Pancreas (tissue), 10 donors: Measurements from ENCODE around the gene CAPZA1. TPM values are rescaled to one million over a fixed set of nuclear protein-coding genes. Genes with fewer than 3 reads are reported as not detected.

Experiments
- ATAC-seq, 4 donors: fragments of 200-7000 bp; cut with Tn5 transposase; one replicate each; pipeline versions ENCODE4 v1.8.0 to v1.9.1; 2020; ENCODE audit warnings: mild to moderate bottlenecking in 4 of 4, moderate library complexity in 4 of 4
- DNase-seq, 6 donors: peaks; one replicate each; pipeline ENCODE4 v3.0.0-alpha.2; 2020
- FAIRE-seq: peaks from 2 replicates; lab custom pipeline; 2012; peaks lifted over from hg19 to GRCh38; lab: Jason Lieb, UNC
- H3K27ac ChIP-seq, 4 donors: fragments of 200-600 bp; sonication (generic); 1 replicate in 3 of 4; 2 replicates in 1 of 4; pipeline versions ENCODE4 v1.5.0 to v1.8.0; 2020
- H3K27me3 ChIP-seq, 4 donors: fragments of 200-600 bp; one replicate each; pipeline ENCODE4 v1.8.0; 2021
- H3K36me3 ChIP-seq, 3 donors: fragments of 200-600 bp; sonication (generic) in 1 of 3; one replicate each; pipeline versions ENCODE4 v1.5.0 to v1.8.0; 2020 to 2021
- H3K4me1 ChIP-seq, 3 donors: fragments of 200-600 bp; one replicate each; pipeline ENCODE4 v1.8.0; 2021
- H3K4me3 ChIP-seq, 4 donors: fragments of 200-600 bp; sonication (generic) in 2 of 4; one replicate each; pipeline versions ENCODE4 v1.5.0 to v1.8.0; 2020 to 2021
- H3K9me3 ChIP-seq, 4 donors: fragments of 200-600 bp; one replicate each; pipeline ENCODE4 v1.8.0; 2021
- WGBS, 2 donors: extraction: QIAGEN DNeasy Blood & Tissue Kit; methylation state at CpG; one replicate each; pipeline ENCODE4 v1.1.7; 2013; 5-methylcytosine and 5-hydroxymethylcytosine counted together
- intact Hi-C, 3 donors: fragments of 100-400 bp; cut with DNase I; formaldehyde crosslinking; loops; one replicate each; pipeline versions ENCODE4 v1.11.1 to v1.14.2; 2022
- polyA plus RNA-seq, 2 donors: library from polyadenylated mRNA; stranded (reverse); fragments of 200-250 nt; gene quantifications; one replicate each; pipeline ENCODE4 v1.2.3, GENCODE V29; 2013
- total RNA-seq, 6 donors: library from RNA; stranded (reverse); fragmentation: NEBNext Ultra II Directional in 4 of 6; extraction: Animal tissue kit (Norgen Biotek cat#: 25700) in 4 of 6; gene quantifications; one replicate each; pipeline versions ENCODE4 v1.2.1 to v1.2.4, GENCODE V29; 2021 to 2023
- TF ChIP-seq, protein P1 (sequence below), 4 donors: fragments of 200-600 bp; sonication (generic) in 3 of 4; IDR thresholded peaks; one replicate each; pipeline versions ENCODE4 v1.5.0 to v1.8.0; 2021; ENCODE audit warnings: antibody characterized with exemption in 4 of 4
- donor health status: healthy with polysubstance abuse.
- donor health status: DM: no; HTN: no; CAD: no; lungs with moderate emphysema.
- donor health status: DM: no; HTN: no; CAD: no.
- donor health status: control.
- donor health status: control.
- donor health status: Bipolar disorder and iron deficiency.
- donor health status: DM: yes; HTN: yes; CAD: no.
- donor health status: DM: no; HTN: no; CAD: no.
- donor health status: DM: no; HTN: no; CAD: no.
- donor health status: DM: yes; HTN: yes; CAD: no.

CAPZA1 gene
- total and polyA plus RNA-seq, 8 donors = 27.2 to 60.5 (median 31.6) TPM

DNA sequence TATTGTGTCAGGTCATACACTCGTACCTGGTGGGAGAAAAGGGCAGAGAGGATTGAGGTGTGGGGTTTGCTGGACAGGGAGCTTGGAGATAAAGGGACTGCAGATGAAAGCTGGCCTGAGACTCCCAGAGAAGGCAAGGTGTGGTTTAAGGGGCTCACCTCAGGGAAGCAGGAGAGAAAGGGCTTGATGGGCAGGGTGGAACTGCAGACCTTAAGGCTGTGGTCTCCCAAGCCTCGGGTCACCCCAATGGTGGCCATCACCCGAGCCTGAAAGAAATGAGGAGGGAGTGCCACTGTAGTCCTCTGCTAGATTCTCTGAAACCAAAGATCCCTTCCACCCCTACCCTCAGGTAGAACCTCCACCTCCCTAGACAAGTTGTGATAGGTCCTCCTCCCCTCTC is 91.0 kb downstream of the CAPZA1 start:
- Histone ChIP-seq H3K36me3 (no peaks in the 10 kb centered on the region), H3K27ac (no peak overlapping the region), H3K4me1 (peaks cover 0 to 19% (median 5%) of the 10 kb centered on the region in 3 donors), H3K4me3 (no peak overlapping the region), H3K27me3 (no peaks in the 10 kb centered on the region), H3K9me3 (no peaks in the 10 kb centered on the region)
- intact Hi-C loops = loop anchor here in 1 of 3 donors (10.0 kb wide), 1 partner anchor 334 kb away; no protein-coding TSS in a partner anchor
- DNase-seq = no peak
- no peak for FAIRE-seq
- ATAC-seq = no peak
- TF ChIP-seq, protein P1, sequence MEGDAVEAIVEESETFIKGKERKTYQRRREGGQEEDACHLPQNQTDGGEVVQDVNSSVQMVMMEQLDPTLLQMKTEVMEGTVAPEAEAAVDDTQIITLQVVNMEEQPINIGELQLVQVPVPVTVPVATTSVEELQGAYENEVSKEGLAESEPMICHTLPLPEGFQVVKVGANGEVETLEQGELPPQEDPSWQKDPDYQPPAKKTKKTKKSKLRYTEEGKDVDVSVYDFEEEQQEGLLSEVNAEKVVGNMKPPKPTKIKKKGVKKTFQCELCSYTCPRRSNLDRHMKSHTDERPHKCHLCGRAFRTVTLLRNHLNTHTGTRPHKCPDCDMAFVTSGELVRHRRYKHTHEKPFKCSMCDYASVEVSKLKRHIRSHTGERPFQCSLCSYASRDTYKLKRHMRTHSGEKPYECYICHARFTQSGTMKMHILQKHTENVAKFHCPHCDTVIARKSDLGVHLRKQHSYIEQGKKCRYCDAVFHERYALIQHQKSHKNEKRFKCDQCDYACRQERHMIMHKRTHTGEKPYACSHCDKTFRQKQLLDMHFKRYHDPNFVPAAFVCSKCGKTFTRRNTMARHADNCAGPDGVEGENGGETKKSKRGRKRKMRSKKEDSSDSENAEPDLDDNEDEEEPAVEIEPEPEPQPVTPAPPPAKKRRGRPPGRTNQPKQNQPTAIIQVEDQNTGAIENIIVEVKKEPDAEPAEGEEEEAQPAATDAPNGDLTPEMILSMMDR (IDR thresholded peaks at IDR 0.05) = no peak
- WGBS, 2 donors = 83 to 89% methylated on average over 3 of the region's 3 CpGs

DNA sequence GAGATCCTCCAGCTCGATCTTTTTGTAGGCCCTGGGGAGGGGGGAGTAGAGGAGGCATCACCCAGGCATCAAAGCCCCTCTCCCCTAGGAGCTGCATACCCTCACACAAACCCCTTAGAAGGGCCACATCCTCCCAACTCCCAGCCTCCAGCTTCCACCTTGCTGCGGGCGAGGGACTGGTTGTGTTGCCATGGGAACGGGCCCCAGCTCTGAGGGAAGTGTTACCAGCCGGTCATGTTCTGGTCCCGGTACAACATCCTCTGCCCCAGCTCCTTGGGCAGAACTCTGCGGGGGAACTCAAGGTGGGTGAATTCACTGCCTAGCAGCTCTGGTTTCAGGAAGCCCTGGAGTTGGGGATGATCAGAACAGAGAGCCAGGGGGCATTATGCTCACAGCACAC is 91.4 kb downstream of the CAPZA1 start:
- H3K4me1 ChIP-seq = peaks cover 0 to 14% (median 5%) of the 10 kb centered on the region in 3 donors
- TF ChIP-seq, protein P1 (IDR thresholded peaks at IDR 0.05) = no peak
- DNase-seq = no peak
- intact Hi-C loops = loop anchor here in 1 of 3 donors (10.0 kb wide), 1 partner anchor 334 kb away; no protein-coding TSS in a partner anchor
- H3K27me3 ChIP-seq = no peaks in the 10 kb centered on the region
- FAIRE-seq = no peak
- ATAC-seq = no peak
- H3K4me3 ChIP-seq = no peak overlapping the region
- whole genome bisulfite sequencing, 2 donors = 81 to 82% methylated on average over 7 of the region's 7 CpGs
- no peaks in the 10 kb centered on the region for H3K36me3 ChIP-seq
- no peaks in the 10 kb centered on the region for H3K9me3 ChIP-seq
- H3K27ac ChIP-seq = no peak overlapping the region

DNA sequence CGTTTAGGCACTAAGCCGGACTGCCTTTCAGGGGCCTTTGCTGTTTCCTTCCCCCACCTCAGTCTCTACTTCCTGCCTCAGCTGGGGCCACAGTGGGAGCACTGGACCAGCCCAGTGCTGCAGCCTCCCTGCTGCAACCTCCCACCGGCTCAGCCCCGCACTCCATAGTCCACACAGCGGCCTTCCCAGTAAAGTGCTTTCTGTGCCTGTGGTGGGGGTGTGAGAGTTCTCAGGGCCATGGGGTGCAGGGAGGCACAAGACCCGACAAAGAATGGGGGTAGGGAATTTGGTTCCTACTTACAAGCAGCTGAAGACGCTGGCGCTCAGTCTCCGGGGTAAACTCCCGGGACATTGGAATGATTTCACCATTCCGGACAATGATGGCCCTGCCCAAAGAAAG is 92.0 kb downstream of the CAPZA1 start:
- intact Hi-C loops = loop anchor here in 1 of 3 donors (10.0 kb wide), 1 partner anchor 333 kb away; no protein-coding TSS in a partner anchor
- Histone ChIP-seq H3K27ac (no peak overlapping the region), H3K36me3 (no peaks in the 10 kb centered on the region), H3K4me1 (peaks cover 0 to 14% (median 5%) of the 10 kb centered on the region in 3 donors), H3K9me3 (no peaks in the 10 kb centered on the region), H3K4me3 (no peak overlapping the region), H3K27me3 (no peaks in the 10 kb centered on the region)
- WGBS, 2 donors = 89 to 92% methylated on average over 11 of the region's 11 CpGs
- TF ChIP-seq, protein P1 (IDR thresholded peaks at IDR 0.05) = no peak
- no peak for ATAC-seq
- DNase-seq = peak in 1 of 6 donors; percentile 51
- no peak for FAIRE-seq

DNA sequence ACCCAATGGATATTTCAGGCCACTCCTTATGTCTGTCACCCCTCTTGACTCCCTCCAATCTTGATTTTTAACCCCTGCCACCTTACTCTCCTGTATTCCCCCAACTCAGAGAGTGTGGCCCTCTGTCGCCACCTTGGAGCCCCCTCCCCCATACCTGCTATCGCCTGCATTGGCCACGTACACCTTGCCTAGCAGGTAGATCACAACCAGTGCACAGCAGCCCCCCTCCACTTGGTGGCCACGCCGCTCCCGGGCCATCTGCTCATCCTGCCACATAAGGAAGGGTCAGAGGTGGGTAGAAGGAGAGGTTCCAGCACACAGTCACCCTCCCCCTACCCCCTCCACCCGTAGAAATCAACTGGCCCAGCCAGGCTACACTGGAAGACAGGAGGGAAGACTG is 92.6 kb downstream of the CAPZA1 start:
- ATAC-seq (no peak), FAIRE-seq (no peak), DNase-seq (peak in 1 of 6 donors; percentile 57)
- Histone ChIP-seq H3K4me3 (no peak overlapping the region), H3K27me3 (no peaks in the 10 kb centered on the region), H3K36me3 (no peaks in the 10 kb centered on the region), H3K9me3 (no peaks in the 10 kb centered on the region), H3K4me1 (peaks cover 0 to 14% (median 5%) of the 10 kb centered on the region in 3 donors), H3K27ac (no peak overlapping the region)
- TF ChIP-seq, protein P1 (IDR thresholded peaks at IDR 0.05) = no peak
- WGBS, 2 donors = 83 to 88% methylated on average over 7 of the region's 7 CpGs
- intact Hi-C loops = loop anchor here in 1 of 3 donors (10.0 kb wide), 1 partner anchor 333 kb away; no protein-coding TSS in a partner anchor

DNA sequence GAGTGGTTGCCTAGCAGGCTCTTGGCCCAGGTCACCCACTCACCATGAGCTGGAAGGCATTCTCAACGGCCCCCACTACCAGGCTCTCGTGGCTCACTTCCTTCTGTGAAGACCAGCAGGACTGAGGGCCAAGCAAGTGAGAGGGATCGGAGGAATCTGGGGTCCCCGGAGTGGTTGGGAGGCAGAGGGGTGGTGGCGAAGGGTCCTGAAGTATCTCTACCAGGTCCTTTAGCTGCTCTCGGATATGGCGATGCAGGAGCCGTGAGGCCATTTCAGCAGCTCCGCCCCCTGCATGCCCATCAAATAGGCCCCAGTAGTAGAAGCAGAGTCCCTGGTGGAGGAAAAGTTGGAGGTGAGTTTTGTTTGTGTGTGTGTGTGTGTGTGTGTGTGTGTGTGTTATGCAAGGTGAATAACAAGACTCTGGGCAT is 93.1 kb downstream of the CAPZA1 start:
- DNase-seq (peak in 1 of 6 donors; percentile 38), FAIRE-seq (no peak), ATAC-seq (no peak)
- intact Hi-C loops = loop anchor here in 1 of 3 donors (10.0 kb wide), 1 partner anchor 332 kb away; no protein-coding TSS in a partner anchor
- Histone ChIP-seq H3K4me3 (no peak overlapping the region), H3K36me3 (no peaks in the 10 kb centered on the region), H3K9me3 (no peaks in the 10 kb centered on the region), H3K4me1 (peaks cover 0 to 11% (median 5%) of the 10 kb centered on the region in 3 donors), H3K27ac (no peak overlapping the region), H3K27me3 (no peaks in the 10 kb centered on the region)
- TF ChIP-seq, protein P1 (IDR thresholded peaks at IDR 0.05) = no peak
- WGBS, 2 donors = 82 to 84% methylated on average over 9 of the region's 9 CpGs
